Astrocyte (in vitro differentiated cells and primary cell): ENCODE measurements around the gene HDAC10.

Experiments
- EZH2 ChIP-seq: IDR thresholded peaks from 2 replicates; pipeline ENCODE4 v1.6.1; 2012; ENCODE audit warnings: mild to moderate bottlenecking, low read length, inconsistent platforms; ENCODE audit not compliant: insufficient read depth
- TF ChIP-seq, protein P1 (sequence below): IDR thresholded peaks from 2 replicates; pipeline ENCODE4 v1.5.1; 2011; ENCODE audit warnings: low read depth, mild to moderate bottlenecking, inconsistent platforms, low read length, moderate library complexity; ENCODE audit not compliant: insufficient read depth

DNA sequence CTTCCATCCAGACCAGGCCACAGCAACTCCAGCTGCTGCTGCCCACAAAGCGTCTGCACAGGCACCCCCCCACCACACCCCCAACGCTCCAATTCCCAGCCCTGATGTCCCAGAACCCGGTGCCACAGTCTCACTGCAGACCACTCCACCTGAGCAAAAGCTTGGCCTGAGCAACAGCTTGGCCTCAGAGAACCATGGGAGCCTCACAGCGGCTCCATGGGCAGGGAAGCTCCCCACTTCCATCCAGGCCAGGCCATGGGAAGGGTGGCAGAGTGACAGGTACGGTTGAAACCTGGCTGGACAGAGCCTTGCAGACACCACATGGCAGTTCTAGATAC lies 43.2 kb upstream of the HDAC10 start:
- TF ChIP-seq, protein P1, sequence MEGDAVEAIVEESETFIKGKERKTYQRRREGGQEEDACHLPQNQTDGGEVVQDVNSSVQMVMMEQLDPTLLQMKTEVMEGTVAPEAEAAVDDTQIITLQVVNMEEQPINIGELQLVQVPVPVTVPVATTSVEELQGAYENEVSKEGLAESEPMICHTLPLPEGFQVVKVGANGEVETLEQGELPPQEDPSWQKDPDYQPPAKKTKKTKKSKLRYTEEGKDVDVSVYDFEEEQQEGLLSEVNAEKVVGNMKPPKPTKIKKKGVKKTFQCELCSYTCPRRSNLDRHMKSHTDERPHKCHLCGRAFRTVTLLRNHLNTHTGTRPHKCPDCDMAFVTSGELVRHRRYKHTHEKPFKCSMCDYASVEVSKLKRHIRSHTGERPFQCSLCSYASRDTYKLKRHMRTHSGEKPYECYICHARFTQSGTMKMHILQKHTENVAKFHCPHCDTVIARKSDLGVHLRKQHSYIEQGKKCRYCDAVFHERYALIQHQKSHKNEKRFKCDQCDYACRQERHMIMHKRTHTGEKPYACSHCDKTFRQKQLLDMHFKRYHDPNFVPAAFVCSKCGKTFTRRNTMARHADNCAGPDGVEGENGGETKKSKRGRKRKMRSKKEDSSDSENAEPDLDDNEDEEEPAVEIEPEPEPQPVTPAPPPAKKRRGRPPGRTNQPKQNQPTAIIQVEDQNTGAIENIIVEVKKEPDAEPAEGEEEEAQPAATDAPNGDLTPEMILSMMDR: no peak
- no peak for TF ChIP-seq EZH2
